ENCODE results near the gene DOK6. TPM values are rescaled to one million over a fixed set of nuclear protein-coding genes. Genes with fewer than 3 reads are reported as not detected.

Gene DOK6
- total and polyA plus RNA-seq, 2 of the 13 experiments (the other 11 are each of a cell fraction or from before 2014, with no cell fraction given), result 17.0 to 17.2 TPM

GRCh38 chr18:69752737-69753380, 352.2 kb downstream of the DOK6 start (continued):
- TF ChIP-seq TRIM22 (IDR thresholded peaks at IDR 0.05) (no peak), NFYC (CRISPR knock-in tag; IDR thresholded peaks at IDR 0.05) (no peak; the same call in 1 of the 2 replicates), CBX2 (IDR thresholded peaks at IDR 0.05; ENCODE audit: low read depth, low read length) (no peak), CBX2 (CRISPR knock-in tag; IDR thresholded peaks at IDR 0.05; ENCODE audit: low read depth) (no peak), HMGXB3 (CRISPR knock-in tag; IDR thresholded peaks at IDR 0.05; ENCODE audit: borderline replicate concordance) (no peak; the same call in 1 of the 2 replicates), HMG20B (CRISPR knock-in tag; conservative IDR thresholded peaks at IDR 0.05) (peak; percentile 85), GPBP1L1 (CRISPR knock-in tag; IDR thresholded peaks at IDR 0.05) (no peak), ZNF580 (CRISPR knock-in tag; IDR thresholded peaks at IDR 0.05; ENCODE audit: borderline replicate concordance, low read depth) (peak; percentile 68; the same call in 1 of the 2 replicates), CREB1 (IDR thresholded peaks at IDR 0.05) (no peak), CREB1 (CRISPR knock-in tag; IDR thresholded peaks at IDR 0.05) (peak; percentile 60), ZFP82 (CRISPR knock-in tag; IDR thresholded peaks at IDR 0.05; ENCODE audit: borderline replicate concordance) (no peak), ZMYM4 (CRISPR knock-in tag; IDR thresholded peaks at IDR 0.05) (peak; percentile 98), THYN1 (CRISPR knock-in tag; IDR thresholded peaks at IDR 0.05; ENCODE audit: borderline replicate concordance, low read depth) (no peak), FOXA1 (IDR thresholded peaks at IDR 0.05) (peak; percentile 57; the same call in 1 of the 2 replicates), FOXA1 (CRISPR knock-in tag; IDR thresholded peaks at IDR 0.05) (peak; percentile 91), ZUFSP (CRISPR knock-in tag; IDR thresholded peaks at IDR 0.05; ENCODE audit: borderline replicate concordance) (no peak), SSRP1 (CRISPR knock-in tag; IDR thresholded peaks at IDR 0.05) (no peak), ZBTB39 (CRISPR knock-in tag; IDR thresholded peaks at IDR 0.05) (0 out of 2 replicates have a peak, but pooled peaks have one; percentile 38)
